Activated CD8-positive, alpha-beta T cell treated with anti-CD3 and anti-CD28 coated beads, Interleukin-2, amount 10 ng/mL, durations not matched to agents 7 days and 5 days (primary cell): ENCODE data around the gene DLX3. TPM values are rescaled to one million over a fixed set of nuclear protein-coding genes. Genes with fewer than 3 reads are reported as not detected.

ENCODE experiments used
- ATAC-seq: fragments of 150-1000 bp; cut with Tn5 transposase; one replicate; pipeline ENCODE4 v1.10.0; 2021; ENCODE audit warnings: moderate library complexity
- CTCF ChIA-PET: fragments of 350-600 bp; sonication (Branson Sonifier 250); formaldehyde crosslinking; loops from one replicate; lab custom pipeline; 2021; ENCODE audit warnings: antibody characterized with exemption; lab: Charles Lee
- POLR2A ChIA-PET: fragments of 350-600 bp; sonication (Branson Sonifier 250); formaldehyde crosslinking; loops from one replicate; lab custom pipeline; 2021; ENCODE audit warnings: antibody characterized with exemption; lab: Charles Lee
- DNase-seq: peaks from one replicate; pipeline ENCODE4 v3.0.0-alpha.2; 2020
- H3K27ac Mint-ChIP-seq: one replicate; pipeline ENCODE4 v1.8.0; 2021; ENCODE audit warnings: mild to moderate bottlenecking, mixed read lengths
- H3K27me3 Mint-ChIP-seq: one replicate; pipeline ENCODE4 v1.8.0; 2021; ENCODE audit warnings: low read depth, mixed read lengths
- H3K36me3 Mint-ChIP-seq: one replicate; pipeline ENCODE4 v1.8.0; 2021; ENCODE audit warnings: low read depth, mixed read lengths
- H3K4me1 Mint-ChIP-seq: one replicate; pipeline ENCODE4 v1.8.0; 2021; ENCODE audit warnings: low read depth, mixed read lengths
- H3K4me3 Mint-ChIP-seq: one replicate; pipeline ENCODE4 v1.8.0; 2021; ENCODE audit warnings: mild to moderate bottlenecking, mixed read lengths
- H3K9me3 Mint-ChIP-seq: one replicate; pipeline ENCODE4 v1.8.0; 2022; ENCODE audit warnings: mixed read lengths; ENCODE audit not compliant: insufficient read depth
- total RNA-seq, 2 experiments: library from RNA; stranded (reverse); gene quantifications; one replicate each; pipeline ENCODE4 v1.2.3, GENCODE V29; 2021

The DLX3 gene
- total RNA-seq, 2 experiments from 2014 or later, result not detected

GRCh38 chr17:49979748-49980479 is 15.1 kb downstream of the DLX3 start:
- H3K36me3 Mint-ChIP-seq, result no peaks in the 10 kb centered on the region
- H3K9me3 Mint-ChIP-seq, result no peaks in the 10 kb centered on the region
- H3K4me1 Mint-ChIP-seq, result no peaks in the 10 kb centered on the region
- no peak overlapping the region for H3K27ac Mint-ChIP-seq
- ChIA-PET CTCF (interaction anchor here (0.9 to 6.0 kb wide), 7 partner anchors 10 to 108 kb away, joined by 3 to 45 read pairs (median 3); partner anchors contain the start of gene DLX3), POLR2A (no interaction called here)
- ATAC-seq (no peak), DNase-seq (no peak)
- H3K4me3 Mint-ChIP-seq, result no peak overlapping the region
- peaks cover 33% of the 10 kb centered on the region for H3K27me3 Mint-ChIP-seq

- ChIA-PET POLR2A (interaction anchor here (0.6 kb wide), 1 partner anchor 220 kb away, joined by 3 read pairs; no protein-coding TSS in a partner anchor), CTCF (interaction anchor here (1.1 to 6.0 kb wide), 2 partner anchors 18 to 26 kb away, joined by 3 to 45 read pairs; partner anchors contain the start of gene DLX3)
- Mint-ChIP-seq H3K4me3 (no peak overlapping the region), H3K27ac (no peak overlapping the region), H3K27me3 (peaks cover 43% of the 10 kb centered on the region), H3K36me3 (no peaks in the 10 kb centered on the region), H3K4me1 (no peaks in the 10 kb centered on the region), H3K9me3 (no peaks in the 10 kb centered on the region)
- DNase-seq (no peak), ATAC-seq (no peak)
These were observed 16.5 kb downstream of the DLX3 start for GRCh38 chr17:49978501-49978900.

GRCh38 chr17:49977463-49978389 is 17.3 kb downstream of the DLX3 start:
- ATAC-seq, result no peak
- Mint-ChIP-seq H3K4me3 (no peak overlapping the region), H3K27ac (no peak overlapping the region), H3K4me1 (no peaks in the 10 kb centered on the region), H3K36me3 (no peaks in the 10 kb centered on the region), H3K27me3 (peaks cover 51% of the 10 kb centered on the region), H3K9me3 (no peaks in the 10 kb centered on the region)
- POLR2A ChIA-PET, result no interaction called here
- CTCF ChIA-PET, result interaction anchor here (0.9 to 6.0 kb wide), 4 partner anchors 10 to 410 kb away, joined by 3 to 45 read pairs (median 13); partner anchors contain the start of gene DLX3
- no peak for DNase-seq

- no peak overlapping the region for H3K4me3 Mint-ChIP-seq
- H3K27me3 Mint-ChIP-seq, result peaks cover 55% of the 10 kb centered on the region
- ChIA-PET CTCF (interaction anchor here (5.0 to 6.0 kb wide), 2 partner anchors 20 to 24 kb away, joined by 23 to 45 read pairs; partner anchors contain the start of gene DLX3), POLR2A (no interaction called here)
- H3K36me3 Mint-ChIP-seq, result no peaks in the 10 kb centered on the region
- H3K9me3 Mint-ChIP-seq, result no peaks in the 10 kb centered on the region
- DNase-seq, result no peak
- no peak for ATAC-seq
- no peak overlapping the region for H3K27ac Mint-ChIP-seq
- peaks cover under 1% of the 10 kb centered on the region for H3K4me1 Mint-ChIP-seq
These were observed 18.2 kb downstream of the DLX3 start for GRCh38 chr17:49976828-49977202.

DNA sequence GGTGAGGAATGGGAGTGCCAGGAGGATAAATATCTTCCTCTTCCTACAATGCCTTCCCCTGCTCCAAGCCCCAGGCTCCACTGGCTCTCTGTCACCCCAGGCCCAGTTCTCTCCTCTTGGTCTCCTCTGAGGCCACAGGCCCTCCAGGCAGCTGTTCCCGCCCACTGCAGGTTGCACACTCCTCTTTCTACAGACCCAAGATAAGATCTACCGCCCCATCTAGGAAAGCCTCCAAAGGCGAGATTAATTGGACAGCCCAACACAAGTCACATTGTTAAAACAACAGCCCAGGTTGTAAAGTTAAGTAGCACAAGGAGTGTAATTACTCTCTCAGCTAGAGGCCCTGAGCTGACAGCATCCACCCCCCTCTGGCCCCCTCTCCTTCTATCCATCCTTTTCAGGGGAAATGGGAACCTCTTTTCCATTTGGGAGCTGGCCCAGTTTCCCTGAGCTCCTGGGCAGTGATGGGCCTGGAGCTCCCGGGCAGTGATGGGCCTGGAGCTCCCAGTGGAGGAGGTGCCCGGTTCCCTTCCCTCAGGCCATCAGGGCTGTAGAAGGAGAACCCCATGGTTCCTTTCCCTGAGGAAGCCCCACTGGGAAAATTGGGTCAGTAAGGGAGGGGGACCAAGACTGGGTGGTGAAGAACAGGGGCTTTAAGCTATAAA is 18.7 kb downstream of the DLX3 start:
- Mint-ChIP-seq H3K4me1 (peaks cover 6% of the 10 kb centered on the region), H3K36me3 (no peaks in the 10 kb centered on the region), H3K27ac (no peak overlapping the region), H3K4me3 (no peak overlapping the region), H3K9me3 (no peaks in the 10 kb centered on the region), H3K27me3 (peaks cover 57% of the 10 kb centered on the region)
- DNase-seq (no peak), ATAC-seq (no peak)
- CTCF ChIA-PET, result interaction anchor here (5.0 to 6.0 kb wide), 2 partner anchors 20 to 24 kb away, joined by 23 to 45 read pairs; partner anchors contain the start of gene DLX3
- POLR2A ChIA-PET, result interaction anchor here (0.6 kb wide), 1 partner anchor 18 kb away, joined by 5 read pairs; no protein-coding TSS in a partner anchor

DNA sequence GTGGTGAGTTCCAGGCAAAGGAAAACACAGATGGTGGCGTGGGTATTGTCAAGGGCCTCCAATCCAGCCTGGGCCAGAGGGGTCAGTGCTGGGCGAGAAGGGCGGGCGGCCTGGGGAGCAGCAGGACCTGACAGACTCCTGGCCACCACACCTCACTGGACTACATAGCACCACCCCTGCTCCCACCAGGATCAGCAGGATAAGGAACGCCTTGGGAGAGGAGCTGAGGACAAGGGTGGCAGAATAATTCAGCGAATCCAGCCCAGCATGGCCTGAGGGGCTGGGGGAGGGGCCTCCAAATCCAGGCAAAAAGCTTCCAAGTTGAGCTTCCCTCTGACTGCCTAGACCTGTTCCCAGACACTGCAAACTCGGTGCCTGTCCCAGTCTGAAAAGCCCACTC is 19.5 kb downstream of the DLX3 start:
- ATAC-seq (no peak), DNase-seq (no peak)
- Mint-ChIP-seq H3K27me3 (peaks cover 62% of the 10 kb centered on the region), H3K9me3 (no peaks in the 10 kb centered on the region), H3K4me1 (peaks cover 8% of the 10 kb centered on the region), H3K27ac (no peak overlapping the region), H3K36me3 (no peaks in the 10 kb centered on the region), H3K4me3 (no peak overlapping the region)
- ChIA-PET CTCF (interaction anchor here (5.0 to 6.0 kb wide), 2 partner anchors 21 to 23 kb away, joined by 23 to 45 read pairs; partner anchors contain the start of gene DLX3), POLR2A (no interaction called here)

DNA sequence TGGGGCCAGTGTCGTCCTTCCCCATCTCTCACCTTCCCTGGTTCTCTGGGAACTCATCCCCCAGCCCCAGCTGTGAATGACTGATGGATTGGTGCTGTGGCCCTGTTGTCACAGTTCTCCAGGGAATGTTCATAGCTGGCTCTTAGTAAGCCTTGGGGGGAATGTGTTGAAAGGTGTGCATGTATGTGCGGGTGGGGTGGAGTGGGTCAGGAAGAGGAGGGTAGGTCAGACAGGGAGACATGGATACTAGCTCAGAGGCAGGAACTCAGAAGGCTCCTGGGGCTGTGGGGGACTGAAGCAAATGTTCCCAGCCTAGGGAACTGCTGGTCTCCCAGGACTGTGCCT is 21.8 kb downstream of the DLX3 start:
- POLR2A ChIA-PET, result no interaction called here

DNA sequence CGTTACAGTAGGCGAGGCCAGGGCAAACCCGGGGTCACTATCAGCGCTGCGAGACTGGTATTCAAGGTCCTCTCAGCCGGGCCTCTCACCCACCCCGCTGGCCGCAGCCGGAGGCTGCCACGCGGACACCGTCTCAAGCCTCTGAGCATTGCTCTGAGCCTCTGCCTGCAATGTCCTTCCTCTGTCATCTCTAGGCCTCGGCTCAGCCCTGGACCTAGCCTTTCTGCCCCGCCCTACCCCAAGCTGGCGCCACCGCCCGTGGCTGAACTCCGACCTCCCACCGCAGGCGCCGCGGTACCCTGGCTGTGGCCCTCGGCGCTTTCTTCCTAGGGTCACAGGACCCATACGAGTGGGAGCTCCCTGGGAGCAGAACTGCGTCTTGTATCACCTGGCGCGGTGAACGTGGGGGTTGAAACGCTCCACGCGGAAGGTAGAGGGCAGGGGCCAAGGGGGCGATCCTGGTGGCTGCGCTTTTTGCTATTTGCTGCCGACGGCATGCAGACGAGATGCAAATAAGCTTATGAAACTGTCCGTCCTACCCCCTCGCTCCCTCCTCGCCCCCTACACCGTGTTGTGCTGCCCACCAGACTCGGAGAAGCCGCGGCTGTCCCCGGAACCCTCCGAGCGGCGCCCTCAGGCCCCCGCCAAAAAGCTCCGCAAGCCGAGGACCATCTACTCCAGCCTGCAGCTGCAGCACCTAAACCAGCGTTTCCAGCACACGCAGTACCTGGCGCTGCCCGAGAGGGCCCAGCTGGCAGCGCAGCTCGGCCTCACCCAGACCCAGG is 22.3 kb downstream of the DLX3 start:
- no peaks in the 10 kb centered on the region for H3K9me3 Mint-ChIP-seq
- H3K27me3 Mint-ChIP-seq, result peaks cover 78% of the 10 kb centered on the region
- no peak overlapping the region for H3K27ac Mint-ChIP-seq
- no peak for ATAC-seq
- H3K4me3 Mint-ChIP-seq, result no peak overlapping the region
- H3K36me3 Mint-ChIP-seq, result no peaks in the 10 kb centered on the region
- no peak for DNase-seq
- peaks cover 23% of the 10 kb centered on the region for H3K4me1 Mint-ChIP-seq
- ChIA-PET CTCF (interaction anchor here (1.0 to 5.0 kb wide), 6 partner anchors 10 to 122 kb away, joined by 3 to 23 read pairs (median 5); no protein-coding TSS in a partner anchor), POLR2A (no interaction called here)

More for the DNA sequence above, 21.8 kb downstream of the DLX3 start:
- Mint-ChIP-seq H3K36me3 (no peaks in the 10 kb centered on the region), H3K4me1 (peaks cover 21% of the 10 kb centered on the region), H3K9me3 (no peaks in the 10 kb centered on the region), H3K27ac (no peak overlapping the region), H3K4me3 (no peak overlapping the region), H3K27me3 (peaks cover 72% of the 10 kb centered on the region)
- DNase-seq, result no peak
- no peak for ATAC-seq
- CTCF ChIA-PET, result interaction anchor here (1.0 to 5.0 kb wide), 6 partner anchors 11 to 121 kb away, joined by 3 to 23 read pairs (median 5); no protein-coding TSS in a partner anchor

GRCh38 chr17:49971848-49972485 is 23.1 kb downstream of the DLX3 start:
- DNase-seq, result no peak
- POLR2A ChIA-PET, result no interaction called here
- CTCF ChIA-PET, result interaction anchor here (1.8 kb wide), 2 partner anchors 10 to 26 kb away, joined by 5 to 6 read pairs; no protein-coding TSS in a partner anchor
- Mint-ChIP-seq H3K27me3 (peaks cover 84% of the 10 kb centered on the region), H3K36me3 (no peaks in the 10 kb centered on the region), H3K4me3 (no peak overlapping the region), H3K27ac (no peak overlapping the region), H3K4me1 (peaks cover 23% of the 10 kb centered on the region), H3K9me3 (no peaks in the 10 kb centered on the region)
- ATAC-seq, result no peak

DNA sequence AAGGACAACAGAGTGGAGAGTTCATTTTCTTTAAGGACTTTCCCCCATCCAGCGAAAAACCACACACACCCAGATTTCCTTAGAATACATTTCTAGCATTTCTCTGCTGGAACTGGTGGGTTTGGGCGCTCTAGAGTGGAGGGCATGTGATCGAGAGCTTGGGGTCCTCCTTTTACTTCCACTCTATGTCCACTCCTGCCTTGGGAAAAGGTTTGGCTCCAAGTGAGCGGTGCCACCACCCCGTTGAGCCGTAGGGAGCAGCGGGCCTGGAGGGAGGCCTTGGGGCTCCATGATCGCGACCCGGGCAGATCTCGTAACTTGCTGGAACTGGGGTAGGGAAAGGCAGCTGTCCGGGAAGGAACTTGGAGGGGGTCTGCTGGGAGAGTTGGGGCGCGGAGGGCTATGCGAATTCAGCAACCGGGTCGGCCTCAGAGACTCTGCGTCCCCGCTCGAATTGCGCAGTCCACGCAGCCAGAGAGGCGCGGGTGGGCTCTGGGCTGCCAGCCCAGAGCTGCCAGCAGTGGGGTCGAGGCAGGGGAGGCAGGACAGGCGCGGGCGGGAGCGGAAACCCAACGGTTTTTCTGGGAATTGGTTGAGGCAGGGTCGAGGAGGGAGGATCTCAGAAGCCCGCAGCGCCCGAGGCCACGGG is 23.7 kb downstream of the DLX3 start:
- H3K27ac Mint-ChIP-seq, result no peak overlapping the region
- CTCF ChIA-PET, result interaction anchor here (1.0 to 1.8 kb wide), 2 partner anchors 25 to 27 kb away, joined by 3 to 6 read pairs; no protein-coding TSS in a partner anchor

More for the DNA sequence above, 23.7 kb downstream of the DLX3 start:
- peaks cover 86% of the 10 kb centered on the region for H3K27me3 Mint-ChIP-seq
- DNase-seq, result no peak
- H3K4me1 Mint-ChIP-seq, result peaks cover 23% of the 10 kb centered on the region
- H3K4me3 Mint-ChIP-seq, result no peak overlapping the region
- no peaks in the 10 kb centered on the region for H3K9me3 Mint-ChIP-seq
- H3K36me3 Mint-ChIP-seq, result no peaks in the 10 kb centered on the region
- ATAC-seq, result no peak
- POLR2A ChIA-PET, result no interaction called here
